AML-193 (cell line): Measurements from ENCODE around the gene MDH2.
"Not testable (repeated sequence)": the region's sequence is repeated elsewhere in the genome, so short reads cannot be mapped to it uniquely, and the experiment has no call there.

Source experiments
- DNase-seq, 2 experiments: peaks; one replicate each; lab custom pipeline; 2025; lab: John Stamatoyannopoulos, UW

Gene MDH2

GRCh38 chr7:76048668-76048988, 722 bp downstream of the MDH2 start:
- no peak for DNase-seq

- no peak for DNase-seq
These were observed 1.4 kb downstream of the MDH2 start for GRCh38 chr7:76049295-76049694.

- DNase-seq: no peak
These were observed 2.6 kb downstream of the MDH2 start for GRCh38 chr7:76050545-76050944.

GRCh38 chr7:76051840-76052239, 3.9 kb downstream of the MDH2 start:
- no peak for DNase-seq

GRCh38 chr7:76052681-76053080, 4.8 kb downstream of the MDH2 start:
- DNase-seq: not testable (repeated sequence)

- DNase-seq: no peak
These were observed 5.6 kb downstream of the MDH2 start for GRCh38 chr7:76053461-76053860.

GRCh38 chr7:76054123-76055120, 6.5 kb downstream of the MDH2 start:
- peak; percentile 73 to 78 for DNase-seq

- no peak for DNase-seq
These were observed 8.3 kb downstream of the MDH2 start for GRCh38 chr7:76056241-76056640.

- no peak for DNase-seq
These were observed 9.4 kb downstream of the MDH2 start for GRCh38 chr7:76057103-76057812.

- no peak for DNase-seq
These were observed 9.9 kb downstream of the MDH2 start for GRCh38 chr7:76057813-76058145.

GRCh38 chr7:76058745-76059144, 10.8 kb downstream of the MDH2 start:
- not testable (repeated sequence) for DNase-seq

GRCh38 chr7:76060842-76061241, 12.9 kb downstream of the MDH2 start:
- no peak for DNase-seq

- DNase-seq: no peak
These were observed 14.3 kb downstream of the MDH2 start for GRCh38 chr7:76062254-76062653.

- DNase-seq: no peak
These were observed 15.2 kb downstream of the MDH2 start for GRCh38 chr7:76063114-76063513.

- DNase-seq: no peak
These were observed 15.6 kb downstream of the MDH2 start for GRCh38 chr7:76063525-76063924.

- DNase-seq: no peak
These were observed 16.5 kb downstream of the MDH2 start for GRCh38 chr7:76064208-76064970.

GRCh38 chr7:76065016-76065612, 17.2 kb downstream of the MDH2 start:
- DNase-seq: no peak

- no peak for DNase-seq
These were observed 19.0 kb downstream of the MDH2 start for GRCh38 chr7:76066716-76067503.

GRCh38 chr7:76069238-76069638, 21.3 kb downstream of the MDH2 start:
- peak; percentile 72 to 78 for DNase-seq

GRCh38 chr7:76071316-76072242, 23.7 kb downstream of the MDH2 start:
- DNase-seq: no peak
